Stimulated activated CD8-positive, alpha-beta memory T cell treated with anti-CD3 and anti-CD28 coated beads, Interleukin-4, amount 100 ng/mL, for 24 hours (primary cell): ENCODE data around the gene ZDHHC11.

Experiments
- DNase-seq: peaks from one replicate; pipeline ENCODE4 v3.0.0-alpha.2; 2020; ENCODE audit warnings: low read depth

The ZDHHC11 gene

GRCh38 chr5:850511-851006 is at the start of gene ZDHHC11:
Gene ZDHHC11 (minus strand): TSS chr5:850986. CDS start chr5:850602, 384 bp downstream.
- no peak for DNase-seq

- DNase-seq, result no peak
These were observed 42.9 kb upstream of the ZDHHC11 start for GRCh38 chr5:893711-894110.

GRCh38 chr5:893137-893506 is 42.3 kb upstream of the ZDHHC11 start:
- no peak for DNase-seq

GRCh38 chr5:892394-893136 is 41.8 kb upstream of the ZDHHC11 start, which contains the start of the genes BRD9 and TRIP13:
Gene BRD9 (minus strand): TSS chr5:892801. CDS start chr5:892657, 144 bp downstream.
Gene TRIP13 (plus strand): TSS chr5:892884. CDS start chr5:892999, 115 bp downstream.
- peak; percentile 76 for DNase-seq

- no peak for DNase-seq
These were observed 41.1 kb upstream of the ZDHHC11 start for GRCh38 chr5:891837-892393.

GRCh38 chr5:891117-891836 is 40.5 kb upstream of the ZDHHC11 start:
- no peak for DNase-seq

- DNase-seq, result no peak
These were observed 38.4 kb upstream of the ZDHHC11 start for GRCh38 chr5:889075-889710.

- no peak for DNase-seq
These were observed 37.9 kb upstream of the ZDHHC11 start for GRCh38 chr5:888638-889035.

- no peak for DNase-seq
These were observed 37.3 kb upstream of the ZDHHC11 start for GRCh38 chr5:887947-888637.

GRCh38 chr5:886716-887325 is 36.0 kb upstream of the ZDHHC11 start:
- DNase-seq, result no peak

- DNase-seq, result no peak
These were observed 35.2 kb upstream of the ZDHHC11 start for GRCh38 chr5:886036-886435.

GRCh38 chr5:885529-885928 is 34.7 kb upstream of the ZDHHC11 start:
- DNase-seq, result no peak

- no peak for DNase-seq
These were observed 34.3 kb upstream of the ZDHHC11 start for GRCh38 chr5:885127-885442.

GRCh38 chr5:884345-885126 is 33.8 kb upstream of the ZDHHC11 start:
- no peak for DNase-seq

- DNase-seq, result no peak
These were observed 32.8 kb upstream of the ZDHHC11 start for GRCh38 chr5:883475-884181.

- no peak for DNase-seq
These were observed 31.7 kb upstream of the ZDHHC11 start for GRCh38 chr5:882253-883183.

GRCh38 chr5:881551-881935 is 30.8 kb upstream of the ZDHHC11 start:
- no peak for DNase-seq

GRCh38 chr5:880816-881550 is 30.2 kb upstream of the ZDHHC11 start:
- no peak for DNase-seq
